Stomach (tissue), 4 donors: ENCODE results near the gene MYOC.

Source experiments
- CTCF ChIP-seq, 7 experiments: fragments of 450-650 bp in 4 of 7; fragments of 200-600 bp in 3 of 7; sonication (generic) in 3 of 7; IDR thresholded peaks; one replicate each; pipeline ENCODE4 v1.5.1; 2016 to 2019; ENCODE audit warnings: antibody characterized with exemption in 7 of 7, control low read depth in 2 of 7, mild to moderate bottlenecking in 1 of 7
- EP300 ChIP-seq: sonication (generic); formaldehyde crosslinking; IDR thresholded peaks from one replicate; pipeline ENCODE4 v1.6.1; 2017; ENCODE audit warnings: antibody characterized with exemption
- POLR2A ChIP-seq, 4 donors: fragments of 450-650 bp; IDR thresholded peaks; one replicate each; pipeline ENCODE4 v1.6.1; 2016; ENCODE audit warnings: antibody characterized with exemption in 4 of 4, control low read depth in 2 of 4, mild to moderate bottlenecking in 1 of 4, moderate library complexity in 1 of 4

GRCh38 chr1:171597203-171597602 is 55.3 kb downstream of the MYOC start:
- TF ChIP-seq EP300, result no peak
- TF ChIP-seq POLR2A (IDR thresholded peaks at IDR 0.05), result no peak
- no peak for TF ChIP-seq CTCF (IDR thresholded peaks at IDR 0.05)
